Prostate gland (tissue), 2 donors: ENCODE data around the gene FBXO42.

Experiments
- CTCF ChIP-seq, 4 experiments: fragments of 200-600 bp in 2 of 4; fragments of 450-650 bp in 2 of 4; sonication (generic) in 2 of 4; IDR thresholded peaks; 1 replicate in 3 of 4; 2 replicates in 1 of 4; pipeline ENCODE4 v1.5.1; 2016 to 2019; ENCODE audit warnings: antibody characterized with exemption in 4 of 4, mild to moderate bottlenecking in 2 of 4, moderate library complexity in 2 of 4
- POLR2A ChIP-seq: fragments of 450-650 bp; IDR thresholded peaks from one replicate; pipeline ENCODE4 v1.6.1; 2016; ENCODE audit warnings: antibody characterized with exemption, mild to moderate bottlenecking
- POLR2AphosphoS5 ChIP-seq: sonication (generic); formaldehyde crosslinking; IDR thresholded peaks from one replicate; pipeline ENCODE4 v1.6.1; 2017; ENCODE audit warnings: antibody characterized with exemption

GRCh38 chr1:16218014-16218673, 134.1 kb downstream of the FBXO42 start:
- TF ChIP-seq POLR2A (no peak), CTCF (IDR thresholded peaks at IDR 0.05) (no peak), POLR2AphosphoS5 (no peak)
